HG02759 (cell line): ENCODE measurements around the gene MRPL24.
"Not testable (repeated sequence)": the region's sequence is repeated elsewhere in the genome, so short reads cannot be mapped to it uniquely, and the experiment has no call there.

Source experiments
- ATAC-seq: cut with Tn5 transposase; IDR thresholded peaks from one replicate; pipeline ENCODE4 v1.9.1; 2021; ENCODE audit warnings: mild to moderate bottlenecking, moderate library complexity; ENCODE audit not compliant: unreplicated experiment

Gene MRPL24

GRCh38 chr1:156740741-156741480 lies at the start of gene MRPL24:
TSS of gene MRPL24 (minus strand) at chr1:156741088. CDS start at chr1:156738704, 2,384 bp downstream.
- peak; percentile 90 for ATAC-seq

DNA sequence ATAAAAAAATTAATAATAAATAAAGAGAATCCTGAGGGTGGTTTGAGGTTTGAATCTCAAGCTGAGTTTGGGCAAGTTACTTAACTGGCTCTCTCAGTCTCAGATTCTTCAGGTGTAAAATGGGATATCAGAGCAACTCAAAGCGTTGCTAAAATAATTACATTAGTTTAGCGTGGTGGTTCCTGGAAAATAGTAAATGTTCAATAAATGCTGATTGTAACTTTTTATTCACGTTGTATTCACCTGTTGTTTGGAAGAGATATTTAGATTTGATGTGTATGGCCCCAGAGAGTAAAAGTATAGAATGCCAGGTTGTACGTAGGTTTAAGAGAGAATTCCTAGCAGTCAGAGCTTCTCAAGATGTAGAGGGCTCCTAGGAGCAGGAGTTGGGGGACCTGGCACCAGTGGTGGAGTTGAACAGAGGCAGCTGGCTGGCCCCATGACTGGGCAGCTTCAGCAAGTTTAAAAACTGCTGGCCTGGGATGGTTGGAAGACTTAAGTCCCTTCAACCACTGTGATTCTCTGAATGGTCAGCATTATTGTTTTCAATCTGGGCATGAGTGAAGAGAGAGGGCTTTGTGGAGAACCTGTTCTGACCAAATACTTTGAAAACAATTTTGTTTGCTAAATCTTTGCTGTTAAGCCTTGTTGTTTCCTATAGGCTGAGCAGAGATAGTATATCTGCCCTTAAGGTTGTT lies 48.9 kb upstream of the MRPL24 start:
- ATAC-seq = no peak

GRCh38 chr1:156788136-156788535 lies 47.2 kb upstream of the MRPL24 start:
- no peak for ATAC-seq

DNA sequence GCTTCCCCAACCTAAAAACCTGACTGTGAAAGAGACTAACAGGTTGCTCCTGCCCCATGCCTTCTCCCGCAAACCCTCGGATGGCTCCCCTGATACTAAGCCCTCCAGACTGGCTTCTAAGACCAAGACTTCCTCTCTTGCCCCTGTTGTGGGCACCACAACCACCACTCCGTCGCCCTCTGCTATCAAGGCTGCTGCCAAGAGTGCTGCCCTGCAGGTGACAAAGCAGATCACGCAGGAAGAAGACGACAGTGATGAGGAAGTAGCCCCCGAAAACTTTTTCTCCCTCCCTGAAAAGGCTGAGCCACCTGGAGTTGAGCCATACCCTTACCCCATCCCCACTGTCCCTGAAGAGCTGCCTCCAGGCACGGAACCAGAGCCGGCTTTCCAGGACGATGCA lies 45.8 kb upstream of the MRPL24 start:
- no peak for ATAC-seq

GRCh38 chr1:156785458-156785857 lies 44.6 kb upstream of the MRPL24 start:
- no peak for ATAC-seq

DNA sequence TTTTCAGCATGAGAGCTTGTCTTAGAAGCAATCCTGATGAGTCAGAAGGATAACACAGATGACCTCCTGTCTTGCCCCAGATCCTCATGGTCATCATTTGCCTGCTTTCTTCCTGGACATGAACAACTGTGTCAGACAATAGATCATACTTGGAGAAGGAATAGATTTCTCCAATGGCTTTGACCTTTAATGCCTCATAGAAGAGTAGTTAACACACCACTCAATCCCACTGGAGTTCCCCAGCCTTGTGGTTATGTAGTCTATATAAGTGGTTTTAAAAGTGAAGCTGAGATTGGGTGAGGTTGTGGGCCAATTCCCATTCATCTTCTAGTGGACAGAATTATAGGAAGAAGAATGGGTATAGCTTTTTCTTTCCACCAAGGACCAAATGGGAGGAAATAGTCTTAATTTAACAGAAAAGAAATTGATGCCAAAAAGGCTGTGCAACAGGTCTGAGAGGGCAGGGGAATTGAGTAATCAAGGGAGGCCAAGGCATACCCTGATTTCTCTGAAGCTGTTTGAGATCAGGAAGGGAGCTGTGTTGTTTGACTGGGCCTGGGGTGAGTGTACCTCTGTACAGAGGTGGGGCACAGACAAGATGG lies 40.8 kb upstream of the MRPL24 start:
- no peak for ATAC-seq

- ATAC-seq = no peak
These were observed 36.7 kb upstream of the MRPL24 start for GRCh38 chr1:156777573-156777972.

GRCh38 chr1:156776942-156777341 lies 36.1 kb upstream of the MRPL24 start:
- ATAC-seq = no peak

DNA sequence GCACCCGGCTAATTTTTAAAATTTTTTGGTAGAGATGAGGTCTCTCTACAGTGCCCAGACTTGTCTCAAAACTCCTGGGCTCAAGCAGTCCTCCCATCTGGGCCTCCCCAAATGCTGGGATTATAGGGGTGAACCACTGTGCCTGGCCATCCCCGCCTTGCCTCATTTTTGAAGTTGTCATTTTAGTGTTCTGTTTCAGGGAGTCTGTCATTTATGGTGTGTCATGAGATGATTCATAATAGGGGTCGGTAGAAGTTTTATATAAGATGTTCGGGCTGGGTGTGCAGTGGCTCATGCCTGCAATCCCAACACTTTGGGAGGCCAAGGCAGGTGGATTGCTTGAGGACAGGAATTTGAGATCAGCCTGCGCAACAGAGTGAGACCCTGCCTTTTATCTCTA lies 34.9 kb upstream of the MRPL24 start:
- ATAC-seq = no peak

GRCh38 chr1:156773607-156774006 lies 32.7 kb upstream of the MRPL24 start:
- ATAC-seq = no peak

GRCh38 chr1:156772728-156773497 lies 32.0 kb upstream of the MRPL24 start:
- no peak for ATAC-seq

DNA sequence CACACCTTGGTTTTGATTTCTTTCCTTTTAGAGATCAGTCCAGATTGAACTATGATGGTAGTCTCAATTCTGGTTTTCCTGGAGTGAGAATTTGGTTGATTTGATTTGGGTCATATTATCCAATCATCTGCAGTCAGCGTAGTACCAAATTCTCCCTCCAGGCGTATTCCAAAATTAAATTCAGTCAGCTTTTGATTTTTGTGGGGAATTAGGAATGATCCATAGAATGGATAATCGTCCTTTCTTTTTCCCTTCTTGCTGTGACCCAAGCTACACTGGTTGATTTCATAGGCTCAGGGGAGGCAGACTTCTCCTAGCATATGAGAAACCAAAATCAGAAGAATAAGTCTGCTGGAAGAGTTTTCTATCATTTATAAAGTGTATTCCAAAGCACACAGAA lies 31.3 kb upstream of the MRPL24 start:
- no peak for ATAC-seq

- ATAC-seq = no peak
These were observed 27.9 kb upstream of the MRPL24 start for GRCh38 chr1:156768610-156769295.

GRCh38 chr1:156767879-156768604 lies 27.2 kb upstream of the MRPL24 start:
- peak; percentile 11 for ATAC-seq

DNA sequence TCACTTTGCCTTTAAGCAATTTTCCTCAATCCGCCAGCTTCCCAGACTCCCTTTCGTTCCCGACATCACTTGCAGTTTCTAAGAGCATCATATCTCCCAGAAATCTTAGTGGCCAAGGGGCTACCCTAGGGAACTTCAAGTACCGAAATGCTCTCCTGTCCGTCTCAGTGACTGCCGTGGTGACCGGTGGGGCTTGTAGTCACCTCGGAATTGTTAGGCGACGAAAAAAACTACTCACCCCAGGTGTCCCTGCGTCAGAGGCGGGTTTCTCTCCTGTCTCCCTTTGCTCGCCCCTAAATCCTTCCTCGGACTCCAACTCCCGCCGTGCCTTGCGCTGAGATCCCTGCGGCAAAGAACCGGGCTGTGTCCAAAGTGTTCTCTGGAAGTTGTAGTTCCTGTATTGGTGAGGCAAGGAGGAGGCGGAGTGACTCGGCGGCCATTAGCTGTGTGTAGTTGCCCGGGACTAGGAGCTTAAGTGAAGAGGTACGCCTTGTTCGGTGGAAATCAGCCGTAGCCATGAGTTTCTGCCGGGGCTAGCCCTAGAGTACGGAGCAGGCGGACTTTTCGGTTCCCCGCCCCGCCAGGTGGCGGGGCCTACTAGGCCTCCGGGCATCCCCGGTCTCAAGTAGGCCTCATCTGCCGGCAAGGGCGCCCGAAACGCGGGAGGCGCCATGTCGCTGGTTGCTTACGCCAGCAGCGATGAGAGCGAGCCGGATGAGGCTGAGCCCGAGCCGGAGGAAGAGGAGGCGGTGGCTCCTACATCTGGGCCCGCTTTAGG lies 26.4 kb upstream of the MRPL24 start, which contains the start of gene PRCC:
PRCC (plus strand) TSS at position 435 of the 778 bp plus-strand sequence; CDS start at position 672, 237 bp downstream.
- peak; percentile 95 for ATAC-seq

GRCh38 chr1:156766298-156767100 lies 25.6 kb upstream of the MRPL24 start:
- ATAC-seq = peak; percentile 12

- ATAC-seq = no peak
These were observed 24.8 kb upstream of the MRPL24 start for GRCh38 chr1:156765666-156766065.

DNA sequence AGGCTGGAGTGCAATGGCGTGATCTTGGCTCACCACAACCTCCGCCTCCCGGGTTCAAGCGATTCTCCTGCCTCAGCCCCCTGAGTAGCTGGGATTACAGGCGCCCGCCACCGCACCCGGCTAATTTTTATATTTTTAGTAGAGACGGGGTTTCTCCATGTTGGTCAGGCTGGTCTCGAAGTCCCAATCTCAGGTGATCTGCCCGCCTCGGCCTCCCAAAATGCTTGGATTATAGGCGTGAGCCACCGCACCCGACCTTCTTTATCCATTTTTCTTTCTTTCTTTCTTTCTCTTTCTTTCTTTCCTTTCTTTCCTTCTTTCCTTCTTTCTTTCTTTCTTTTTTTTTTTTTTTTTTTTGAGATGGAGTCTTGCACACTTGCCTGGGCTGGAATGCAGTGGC lies 24.2 kb upstream of the MRPL24 start:
- ATAC-seq = not testable (repeated sequence)
